HG02763 (cell line): ENCODE data around the gene NFKB2.

ENCODE experiments used
- ATAC-seq: cut with Tn5 transposase; IDR thresholded peaks from one replicate; pipeline ENCODE4 v1.9.1; 2021; ENCODE audit warnings: mild to moderate bottlenecking, moderate library complexity; ENCODE audit not compliant: unreplicated experiment

Gene NFKB2

DNA sequence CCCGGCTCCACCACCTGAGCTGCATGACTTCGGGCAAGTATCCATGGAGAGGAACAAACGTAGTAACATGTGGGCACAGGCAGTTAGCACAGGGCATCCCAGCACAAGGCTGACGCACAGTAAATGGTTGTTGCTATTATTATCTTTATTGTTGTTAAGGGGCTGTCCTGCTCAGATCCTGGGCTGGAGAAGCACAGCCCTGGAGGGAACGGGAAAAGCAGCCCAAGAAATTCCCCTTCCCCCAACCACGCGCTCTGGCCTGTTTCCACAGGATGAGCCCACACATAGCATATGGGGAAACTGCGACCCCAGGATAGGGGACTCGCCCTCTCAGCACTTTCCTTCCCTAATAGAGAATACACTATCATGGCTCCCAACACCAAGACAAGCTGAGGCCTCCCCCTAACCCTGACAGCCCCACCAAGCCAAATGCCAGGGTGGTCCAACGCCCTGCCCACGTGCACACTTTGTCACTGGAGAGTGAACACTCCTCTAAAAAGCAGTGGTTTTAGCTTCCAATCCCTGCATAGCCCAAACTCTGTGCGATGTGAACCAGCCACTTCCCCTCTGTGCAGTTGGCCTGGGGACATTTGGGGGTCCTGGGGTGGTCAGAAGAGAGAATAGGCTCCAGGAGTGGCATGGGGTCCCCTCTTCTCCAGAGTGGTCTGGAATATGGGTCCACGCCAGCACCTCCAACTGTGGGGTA lies 12.1 kb downstream of the NFKB2 start:
- ATAC-seq = no peak

DNA sequence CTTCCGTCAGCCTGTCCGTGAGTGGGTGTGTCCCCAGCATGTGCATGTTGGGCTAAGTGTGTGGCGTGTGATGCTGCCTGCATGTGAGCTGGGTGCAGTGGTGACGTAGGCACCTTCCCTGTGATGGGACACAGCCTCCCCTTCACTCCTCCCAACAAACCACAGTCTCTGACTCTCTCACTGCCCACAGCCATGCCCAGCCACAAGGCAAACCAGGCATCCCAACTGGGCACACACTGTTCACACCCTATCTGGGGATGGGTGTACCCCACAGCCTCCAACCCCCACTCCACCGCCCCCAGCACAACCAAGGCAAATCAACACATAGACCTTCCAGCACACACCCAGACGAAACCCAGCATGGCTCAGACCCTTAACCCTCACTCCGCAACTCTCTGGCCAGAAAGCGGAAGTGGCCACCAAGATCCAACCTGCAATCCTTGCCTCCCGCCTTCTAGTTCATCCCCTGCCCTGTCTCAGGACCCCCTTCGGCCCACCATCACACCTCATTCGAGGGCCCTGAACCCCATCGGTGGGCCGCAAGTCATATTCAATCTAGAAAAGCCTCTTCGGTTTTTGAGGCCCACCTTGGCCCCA lies 12.7 kb downstream of the NFKB2 start:
- no peak for ATAC-seq

GRCh38 chr10:102408728-102409603 lies 13.5 kb downstream of the NFKB2 start:
- no peak for ATAC-seq

DNA sequence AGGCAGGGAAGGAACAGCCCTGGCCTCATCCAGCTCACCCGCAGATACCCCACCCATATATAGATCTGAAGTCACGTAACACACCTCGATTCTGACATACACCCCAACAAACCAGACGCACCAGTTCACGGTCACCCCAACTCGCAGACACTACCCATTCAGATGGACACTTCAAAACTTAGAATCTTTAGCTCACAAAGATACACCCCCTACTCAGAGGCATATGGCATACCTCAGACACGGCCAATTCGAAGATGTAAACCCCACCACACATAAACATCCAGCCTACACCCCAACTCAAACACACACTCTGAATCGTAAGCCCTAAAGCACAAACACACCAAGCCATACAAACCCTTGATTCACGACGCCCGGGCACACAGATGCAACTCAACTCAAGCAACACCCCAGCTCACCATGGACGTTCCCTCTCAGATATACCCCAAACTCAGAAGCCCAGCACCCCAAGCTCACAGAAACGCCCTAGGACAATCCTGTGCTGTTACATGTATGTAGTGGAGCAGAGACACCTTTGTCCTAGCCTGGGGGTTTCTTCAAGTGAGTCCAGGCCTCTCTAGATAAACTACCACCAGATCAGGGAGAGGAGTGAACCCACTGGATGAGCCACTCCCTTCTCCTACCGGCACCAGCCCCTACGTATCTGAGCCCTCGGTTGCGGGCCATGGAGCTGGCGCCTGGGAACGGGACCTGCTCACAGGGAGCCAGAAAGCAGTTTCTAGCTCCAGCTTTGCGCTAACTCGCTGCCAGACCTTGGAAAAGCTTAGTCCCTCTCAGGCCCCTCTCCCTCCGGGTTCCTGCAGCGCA lies 14.3 kb downstream of the NFKB2 start:
- no peak for ATAC-seq

GRCh38 chr10:102410429-102411073 lies 15.0 kb downstream of the NFKB2 start:
- no peak for ATAC-seq

DNA sequence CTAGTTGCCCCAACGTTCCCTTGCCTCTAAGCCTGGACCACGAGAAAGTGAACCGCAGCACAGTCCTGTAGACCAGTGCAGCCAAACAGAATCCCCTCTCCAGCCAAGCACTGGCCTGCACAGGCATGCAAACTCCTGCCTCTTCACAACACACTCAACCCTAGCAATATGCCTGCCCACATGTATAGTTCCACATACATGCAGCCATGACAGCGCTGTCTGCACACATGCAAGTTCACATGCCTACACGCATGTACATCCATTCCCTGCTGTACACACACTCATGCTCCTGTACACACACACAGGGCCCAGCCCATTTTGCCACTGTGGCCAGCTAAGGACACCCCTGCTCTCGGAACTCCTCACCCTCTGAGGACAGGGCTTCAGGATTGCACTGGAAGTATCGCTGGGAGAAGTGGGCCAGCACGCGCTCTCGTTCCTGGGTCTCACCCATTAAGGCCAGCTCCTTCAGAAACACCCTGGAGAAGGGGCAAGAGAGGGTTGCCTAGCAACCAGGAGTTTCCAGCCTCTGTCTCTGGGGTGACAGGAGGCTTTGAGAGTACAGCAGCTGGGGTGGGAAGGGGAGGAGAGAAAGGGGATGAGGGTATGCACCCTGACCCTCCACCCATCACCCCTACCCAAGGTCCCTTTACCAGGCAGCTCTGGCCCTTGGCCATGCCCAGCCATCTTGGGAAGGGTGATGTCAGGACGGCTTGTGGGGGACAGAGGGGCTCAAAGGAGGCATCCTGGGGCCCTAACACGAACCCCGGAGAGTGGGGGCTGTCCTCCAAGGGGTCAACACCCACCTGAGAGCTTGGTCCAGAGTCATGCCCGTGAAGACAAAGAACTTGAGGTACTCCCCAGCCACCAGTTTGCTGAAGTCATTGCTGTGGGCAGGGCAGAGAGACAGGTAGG lies 16.1 kb downstream of the NFKB2 start:
- ATAC-seq = no peak

- ATAC-seq = no peak
Measured at GRCh38 chr10:102412293-102412692, 16.8 kb downstream of the NFKB2 start.

GRCh38 chr10:102413053-102413705 lies 17.7 kb downstream of the NFKB2 start:
- ATAC-seq = no peak

GRCh38 chr10:102413806-102414561 lies 18.5 kb downstream of the NFKB2 start:
- no peak for ATAC-seq

DNA sequence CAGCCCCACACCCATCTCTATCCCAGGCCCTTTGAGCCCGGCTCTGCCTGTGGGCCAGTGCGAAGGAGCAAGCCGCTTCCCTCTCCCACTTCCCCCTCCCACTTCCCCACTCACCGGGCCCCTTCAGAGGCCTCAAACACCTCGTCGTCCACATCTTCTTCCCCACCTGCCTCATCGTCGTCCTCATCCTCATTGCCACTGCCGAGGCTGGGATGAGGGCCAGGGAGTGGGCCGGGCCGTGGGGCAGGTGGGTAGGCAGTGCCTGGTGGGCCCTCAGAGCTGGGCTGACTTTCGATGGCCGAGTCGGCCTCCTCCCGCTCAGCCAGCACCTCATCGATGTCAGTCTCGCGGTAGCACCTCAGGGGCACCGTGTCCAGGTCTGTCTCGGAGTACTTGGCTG lies 19.2 kb downstream of the NFKB2 start:
- ATAC-seq = no peak

GRCh38 chr10:102416283-102416682 lies 20.8 kb downstream of the NFKB2 start:
- no peak for ATAC-seq

DNA sequence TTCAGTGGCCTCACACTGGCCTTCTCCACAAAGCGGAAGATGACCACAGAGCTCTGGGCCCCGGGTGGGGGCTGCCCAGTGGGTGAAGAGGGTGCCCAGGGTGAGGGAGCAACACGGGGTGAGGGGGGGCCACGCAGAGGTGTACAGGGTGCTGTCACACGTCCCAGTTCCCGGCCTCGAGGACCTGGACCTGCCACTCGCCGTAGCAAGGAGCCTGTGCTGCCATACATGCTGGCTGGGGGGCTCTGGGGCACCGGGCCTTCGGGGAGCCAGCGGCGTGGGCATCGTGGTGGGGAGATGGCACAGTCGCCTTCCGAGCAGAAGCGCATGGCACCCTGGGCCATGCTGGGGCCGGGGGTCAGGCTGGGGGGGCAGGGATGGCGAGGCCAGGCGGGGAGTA lies 21.2 kb downstream of the NFKB2 start:
- ATAC-seq = no peak

DNA sequence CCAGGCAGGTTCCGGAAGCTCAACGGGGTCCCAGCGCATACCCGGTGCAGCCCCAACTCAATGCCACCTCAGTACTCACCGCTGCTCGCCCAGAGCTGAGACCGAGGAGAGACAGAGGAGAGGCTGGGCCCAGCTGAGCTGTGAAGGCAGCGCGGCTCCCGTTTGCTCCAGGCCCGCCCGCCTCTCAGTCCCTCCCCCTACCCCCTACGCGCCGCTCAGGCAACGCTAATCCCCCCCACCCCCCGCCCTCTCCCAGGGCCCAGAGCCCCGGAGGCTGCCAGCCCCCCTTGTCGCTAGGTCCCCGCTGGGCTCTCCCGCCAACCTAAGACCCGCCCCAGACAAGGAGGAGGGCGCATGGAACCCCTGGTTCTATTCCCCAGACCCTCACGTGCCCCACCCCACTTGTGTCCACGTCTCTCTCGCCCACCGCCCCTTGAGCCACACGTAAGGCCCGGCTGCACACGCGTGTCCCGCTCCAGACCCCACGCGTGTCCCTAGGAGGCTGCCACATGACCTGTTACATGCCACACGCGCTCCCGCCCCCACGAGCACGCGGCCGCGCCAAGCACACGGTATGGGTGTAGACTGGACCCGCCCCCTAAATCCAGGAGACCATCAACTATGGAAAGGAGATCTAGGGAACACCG lies 23.2 kb downstream of the NFKB2 start, which contains the start of gene PSD:
PSD (minus strand) TSS at position 164 of the 647 bp plus-strand sequence. CDS start 1,747 bp downstream, outside the sequence.
- no peak for ATAC-seq

DNA sequence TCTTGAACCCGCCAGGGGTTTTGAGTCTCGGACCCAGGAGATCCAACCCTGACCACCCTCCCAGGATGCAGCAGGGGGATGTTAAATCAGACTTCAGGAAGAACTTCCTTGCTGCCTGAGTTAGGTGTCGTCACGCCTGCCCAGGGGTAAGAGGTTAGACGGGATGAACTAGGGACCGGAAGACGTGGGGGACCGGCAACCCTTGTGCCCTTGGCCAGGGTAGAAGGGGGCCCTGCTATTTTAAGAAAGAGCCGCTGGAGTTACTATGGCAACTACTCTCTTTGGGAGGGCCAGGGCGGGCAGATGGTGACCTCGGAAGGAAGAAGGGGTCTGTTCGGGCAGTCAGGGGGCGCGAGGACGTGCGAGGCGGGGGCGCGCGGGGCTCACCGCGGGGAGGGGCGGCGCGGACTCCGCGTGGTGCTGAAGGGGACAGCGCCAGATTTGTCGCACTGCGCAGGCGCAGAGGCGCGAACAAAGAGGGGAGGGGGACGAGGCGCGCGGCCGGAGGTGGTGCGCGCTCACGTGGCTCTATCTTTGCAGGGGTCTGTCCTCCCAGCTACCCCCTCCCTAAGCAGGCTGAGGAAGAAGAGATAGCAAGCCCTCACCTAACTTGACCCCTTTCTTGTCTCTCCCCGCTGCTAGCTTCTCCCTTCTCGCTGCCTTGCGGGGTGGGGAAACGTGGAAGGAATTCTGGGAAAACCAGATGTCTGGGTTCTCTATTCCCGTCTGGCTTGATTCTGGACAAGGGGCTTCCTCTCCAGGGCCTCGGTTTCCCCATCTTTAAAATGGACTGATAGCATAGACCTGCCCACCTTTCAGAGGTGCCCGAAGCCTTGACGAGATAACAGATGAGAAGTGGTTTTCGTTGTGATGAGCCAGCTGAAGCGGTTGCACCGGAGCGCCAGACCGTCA lies 24.0 kb downstream of the NFKB2 start:
- no peak for ATAC-seq

GRCh38 chr10:102420181-102420713 lies 24.7 kb downstream of the NFKB2 start:
- ATAC-seq = no peak
